ENCODE data around the gene LMNA.
A peak's percentile ranks its signal among the peaks of the same experiment; 100 is the strongest.

Gene LMNA

GRCh38 chr1:156165083-156165482 is 50.6 kb downstream of the LMNA start:
- Histone ChIP-seq H3K18ac (ENCODE audit: low read length) (no peak overlapping the region), H2BK15ac (replicated peaks; ENCODE audit: low read depth) (no peak overlapping the region), H3K23ac (ENCODE audit: low read length) (no peak overlapping the region), H3K4ac (ENCODE audit: low read depth, low read length) (no peak overlapping the region), H3K27ac (ENCODE audit: low read depth, low read length) (no peak overlapping the region), H3K9ac (ENCODE audit: low read length) (no peak overlapping the region), H2BK5ac (ENCODE audit: low read length) (no peak overlapping the region), H3K4me3 (ENCODE audit: low read length) (no peak overlapping the region), H3K79me2 (ENCODE audit: control insufficient read depth, insufficient read depth, low read length) (no peaks in the 10 kb centered on the region), H2BK120ac (ENCODE audit: low read depth, low read length) (no peak overlapping the region), H3K79me1 (ENCODE audit: low read length) (no peaks in the 10 kb centered on the region), H3K36me3 (ENCODE audit: control insufficient read depth, insufficient read depth, low read length) (no peaks in the 10 kb centered on the region), H4K5ac (ENCODE audit: low read length) (no peak overlapping the region), H3K4me2 (ENCODE audit: low read length) (no peak overlapping the region), H2AK5ac (ENCODE audit: low read length) (no peak overlapping the region), H3K56ac (ENCODE audit: low read length) (no peak overlapping the region), H3K27me3 (ENCODE audit: insufficient read depth, low read length, poor library complexity) (no peaks in the 10 kb centered on the region), H4K8ac (ENCODE audit: low read depth, low read length) (no peak overlapping the region), H3K4me1 (ENCODE audit: control insufficient read depth, low read depth, low read length) (peaks cover 4% of the 10 kb centered on the region)
- no peak for DNase-seq
- no CpG with 5 or more reads among the region's 2 CpGs for WGBS (ENCODE audit: extremely low coverage, insufficient coverage, low lambda C conversion rate)

- no peak overlapping the region for H3K56ac ChIP-seq (ENCODE audit: low read length)
- H3K4me1 ChIP-seq (ENCODE audit: control insufficient read depth, low read depth, low read length): no peaks in the 10 kb centered on the region
- no peak overlapping the region for H2AK5ac ChIP-seq (ENCODE audit: low read length)
- no peak overlapping the region for H3K18ac ChIP-seq (ENCODE audit: low read length)
- H3K79me2 ChIP-seq (ENCODE audit: control insufficient read depth, insufficient read depth, low read length): no peaks in the 10 kb centered on the region
- H2BK5ac ChIP-seq (ENCODE audit: low read length): no peak overlapping the region
- no peak overlapping the region for H4K5ac ChIP-seq (ENCODE audit: low read length)
- H3K9ac ChIP-seq (ENCODE audit: low read length): no peak overlapping the region
- no peaks in the 10 kb centered on the region for H3K79me1 ChIP-seq (ENCODE audit: low read length)
- no peak overlapping the region for H2BK120ac ChIP-seq (ENCODE audit: low read depth, low read length)
- H3K27ac ChIP-seq (ENCODE audit: low read depth, low read length): no peak overlapping the region
- no peak overlapping the region for H2BK15ac ChIP-seq (replicated peaks; ENCODE audit: low read depth)
- no peak overlapping the region for H3K4me3 ChIP-seq (ENCODE audit: low read length)
- H3K4ac ChIP-seq (ENCODE audit: low read depth, low read length): no peak overlapping the region
- H3K27me3 ChIP-seq (ENCODE audit: insufficient read depth, low read length, poor library complexity): no peaks in the 10 kb centered on the region
- no peak overlapping the region for H4K8ac ChIP-seq (ENCODE audit: low read depth, low read length)
- no peaks in the 10 kb centered on the region for H3K36me3 ChIP-seq (ENCODE audit: control insufficient read depth, insufficient read depth, low read length)
- no peak overlapping the region for H3K4me2 ChIP-seq (ENCODE audit: low read length)
- DNase-seq: no peak
- no peak overlapping the region for H3K23ac ChIP-seq (ENCODE audit: low read length)
- WGBS (ENCODE audit: extremely low coverage, insufficient coverage, low lambda C conversion rate): no CpG with 5 or more reads among the region's 5 CpGs
Observed at GRCh38 chr1:156167536-156167935, 53.0 kb downstream of the LMNA start.

- Histone ChIP-seq H2BK15ac (replicated peaks; ENCODE audit: low read depth) (no peak overlapping the region), H2BK5ac (ENCODE audit: low read length) (no peak overlapping the region), H3K18ac (ENCODE audit: low read length) (no peak overlapping the region), H4K5ac (ENCODE audit: low read length) (no peak overlapping the region), H3K36me3 (ENCODE audit: control insufficient read depth, insufficient read depth, low read length) (no peaks in the 10 kb centered on the region), H3K79me2 (ENCODE audit: control insufficient read depth, insufficient read depth, low read length) (no peaks in the 10 kb centered on the region), H3K4me3 (ENCODE audit: low read length) (no peak overlapping the region), H3K79me1 (ENCODE audit: low read length) (no peaks in the 10 kb centered on the region), H3K4me1 (ENCODE audit: control insufficient read depth, low read depth, low read length) (peaks cover 3% of the 10 kb centered on the region), H2AK5ac (ENCODE audit: low read length) (no peak overlapping the region), H3K27me3 (ENCODE audit: insufficient read depth, low read length, poor library complexity) (no peaks in the 10 kb centered on the region), H3K27ac (ENCODE audit: low read depth, low read length) (no peak overlapping the region), H3K4ac (ENCODE audit: low read depth, low read length) (no peak overlapping the region), H3K9ac (ENCODE audit: low read length) (no peak overlapping the region), H3K56ac (ENCODE audit: low read length) (peak overlapping the region; percentile 46), H2BK120ac (ENCODE audit: low read depth, low read length) (no peak overlapping the region), H3K4me2 (ENCODE audit: low read length) (no peak overlapping the region), H3K23ac (ENCODE audit: low read length) (no peak overlapping the region), H4K8ac (ENCODE audit: low read depth, low read length) (no peak overlapping the region)
- WGBS (ENCODE audit: extremely low coverage, insufficient coverage, low lambda C conversion rate): no CpG with 5 or more reads among the region's 9 CpGs
- peak; percentile 61 for DNase-seq
Observed at GRCh38 chr1:156172696-156173470, 58.4 kb downstream of the LMNA start.

GRCh38 chr1:156176610-156177210 is 62.2 kb downstream of the LMNA start:
- H3K36me3 ChIP-seq (ENCODE audit: control insufficient read depth, insufficient read depth, low read length): no peaks in the 10 kb centered on the region
- no peak overlapping the region for H3K23ac ChIP-seq (ENCODE audit: low read length)
- H3K4me3 ChIP-seq (ENCODE audit: low read length): no peak overlapping the region
- no peak overlapping the region for H3K18ac ChIP-seq (ENCODE audit: low read length)
- DNase-seq: no peak
- H3K79me2 ChIP-seq (ENCODE audit: control insufficient read depth, insufficient read depth, low read length): no peaks in the 10 kb centered on the region
- no peak overlapping the region for H3K4me2 ChIP-seq (ENCODE audit: low read length)
- H2BK5ac ChIP-seq (ENCODE audit: low read length): peak overlapping the region; percentile 74
- no peaks in the 10 kb centered on the region for H3K79me1 ChIP-seq (ENCODE audit: low read length)
- H2BK15ac ChIP-seq (replicated peaks; ENCODE audit: low read depth): no peak overlapping the region
- no CpG with 5 or more reads among the region's 12 CpGs for WGBS (ENCODE audit: extremely low coverage, insufficient coverage, low lambda C conversion rate)
- H4K5ac ChIP-seq (ENCODE audit: low read length): no peak overlapping the region
- peaks cover 7% of the 10 kb centered on the region for H3K4me1 ChIP-seq (ENCODE audit: control insufficient read depth, low read depth, low read length)
- no peak overlapping the region for H3K27ac ChIP-seq (ENCODE audit: low read depth, low read length)
- no peak overlapping the region for H2BK120ac ChIP-seq (ENCODE audit: low read depth, low read length)
- H3K27me3 ChIP-seq (ENCODE audit: insufficient read depth, low read length, poor library complexity): no peaks in the 10 kb centered on the region
- no peak overlapping the region for H3K4ac ChIP-seq (ENCODE audit: low read depth, low read length)
- H4K8ac ChIP-seq (ENCODE audit: low read depth, low read length): no peak overlapping the region
- peak overlapping the region; percentile 75 for H3K56ac ChIP-seq (ENCODE audit: low read length)
- H2AK5ac ChIP-seq (ENCODE audit: low read length): peak overlapping the region; percentile 10
- no peak overlapping the region for H3K9ac ChIP-seq (ENCODE audit: low read length)

GRCh38 chr1:156177919-156178654 is 63.6 kb downstream of the LMNA start:
- no peak for DNase-seq
- H3K18ac ChIP-seq (ENCODE audit: low read length): peak overlapping the region; percentile 62
- H3K79me1 ChIP-seq (ENCODE audit: low read length): no peaks in the 10 kb centered on the region
- H3K4ac ChIP-seq (ENCODE audit: low read depth, low read length): peak overlapping the region; percentile 57
- peak overlapping the region; percentile 5 for H4K5ac ChIP-seq (ENCODE audit: low read length)
- no peaks in the 10 kb centered on the region for H3K36me3 ChIP-seq (ENCODE audit: control insufficient read depth, insufficient read depth, low read length)
- no peak overlapping the region for H3K4me3 ChIP-seq (ENCODE audit: low read length)
- H3K9ac ChIP-seq (ENCODE audit: low read length): no peak overlapping the region
- no peaks in the 10 kb centered on the region for H3K79me2 ChIP-seq (ENCODE audit: control insufficient read depth, insufficient read depth, low read length)
- no peak overlapping the region for H3K4me2 ChIP-seq (ENCODE audit: low read length)
- peak overlapping the region; percentile 89 for H2BK5ac ChIP-seq (ENCODE audit: low read length)
- H3K4me1 ChIP-seq (ENCODE audit: control insufficient read depth, low read depth, low read length): peaks cover 7% of the 10 kb centered on the region
- peak overlapping the region; percentile 87 for H3K27ac ChIP-seq (ENCODE audit: low read depth, low read length)
- no peak overlapping the region for H4K8ac ChIP-seq (ENCODE audit: low read depth, low read length)
- no CpG with 5 or more reads among the region's 7 CpGs for WGBS (ENCODE audit: extremely low coverage, insufficient coverage, low lambda C conversion rate)
- H2BK120ac ChIP-seq (ENCODE audit: low read depth, low read length): peak overlapping the region; percentile 76
- H3K23ac ChIP-seq (ENCODE audit: low read length): no peak overlapping the region
- H3K56ac ChIP-seq (ENCODE audit: low read length): peak overlapping the region; percentile 75
- H2BK15ac ChIP-seq (replicated peaks; ENCODE audit: low read depth): no peak overlapping the region
- H2AK5ac ChIP-seq (ENCODE audit: low read length): peak overlapping the region; percentile 98
- H3K27me3 ChIP-seq (ENCODE audit: insufficient read depth, low read length, poor library complexity): no peaks in the 10 kb centered on the region

Measured in mesendoderm (in vitro differentiated cells).